ENCODE results near the gene GATD1.
"Not testable (repeated sequence)": the region's sequence is repeated elsewhere in the genome, so short reads cannot be mapped to it uniquely, and the experiment has no call there.

DNA sequence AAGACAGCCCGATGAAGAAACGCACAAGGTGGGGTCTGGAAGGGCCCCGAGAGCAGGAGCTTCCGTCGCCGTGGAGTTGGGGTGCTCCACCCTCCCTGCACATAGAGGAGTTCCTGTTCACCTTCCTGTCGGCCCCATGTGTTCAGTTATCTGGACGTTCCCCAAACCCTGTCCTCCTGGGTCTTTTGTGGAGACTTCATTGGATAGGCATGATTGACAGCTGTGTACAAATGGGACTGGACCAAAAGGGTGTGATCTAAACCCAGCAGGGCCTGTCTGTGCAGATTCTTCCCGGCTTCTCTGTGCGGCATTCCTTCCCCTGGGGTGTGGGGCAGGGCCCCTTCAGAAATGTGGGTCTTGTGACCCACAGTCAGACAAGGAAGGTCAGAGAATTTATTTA lies 39.4 kb downstream of the GATD1 start:
- TF ChIP-seq, protein P1, sequence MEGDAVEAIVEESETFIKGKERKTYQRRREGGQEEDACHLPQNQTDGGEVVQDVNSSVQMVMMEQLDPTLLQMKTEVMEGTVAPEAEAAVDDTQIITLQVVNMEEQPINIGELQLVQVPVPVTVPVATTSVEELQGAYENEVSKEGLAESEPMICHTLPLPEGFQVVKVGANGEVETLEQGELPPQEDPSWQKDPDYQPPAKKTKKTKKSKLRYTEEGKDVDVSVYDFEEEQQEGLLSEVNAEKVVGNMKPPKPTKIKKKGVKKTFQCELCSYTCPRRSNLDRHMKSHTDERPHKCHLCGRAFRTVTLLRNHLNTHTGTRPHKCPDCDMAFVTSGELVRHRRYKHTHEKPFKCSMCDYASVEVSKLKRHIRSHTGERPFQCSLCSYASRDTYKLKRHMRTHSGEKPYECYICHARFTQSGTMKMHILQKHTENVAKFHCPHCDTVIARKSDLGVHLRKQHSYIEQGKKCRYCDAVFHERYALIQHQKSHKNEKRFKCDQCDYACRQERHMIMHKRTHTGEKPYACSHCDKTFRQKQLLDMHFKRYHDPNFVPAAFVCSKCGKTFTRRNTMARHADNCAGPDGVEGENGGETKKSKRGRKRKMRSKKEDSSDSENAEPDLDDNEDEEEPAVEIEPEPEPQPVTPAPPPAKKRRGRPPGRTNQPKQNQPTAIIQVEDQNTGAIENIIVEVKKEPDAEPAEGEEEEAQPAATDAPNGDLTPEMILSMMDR (conservative IDR thresholded peaks at IDR 0.05; ENCODE audit: low read length), result not testable (repeated sequence)
- not testable (repeated sequence) for TF ChIP-seq EZH2phosphoT487 (IDR thresholded peaks at IDR 0.05; ENCODE audit: borderline replicate concordance, low read depth, low read length)
